Natural killer cell (primary cell): ENCODE measurements around the gene EFCAB8. TPM values are rescaled to one million over a fixed set of nuclear protein-coding genes. Genes with fewer than 3 reads are reported as not detected.

Experiments used
- ATAC-seq, 3 donors: fragments of 150-1000 bp in 2 of 3; fragments of 200-7000 bp in 1 of 3; cut with Tn5 transposase; 1 replicate in 1 of 3; 2 replicates in 2 of 3; pipeline ENCODE4 v1.10.0; 2021; ENCODE audit warnings: mild to moderate bottlenecking in 2 of 3, moderate library complexity in 2 of 3
- DNase-seq, 2 donors: peaks; one replicate each; pipeline versions ENCODE4 v3.0.0 to v3.0.0-alpha.2; 2013 to 2021; ENCODE audit warnings: mixed read lengths in 1 of 2
- H3K27ac ChIP-seq: one replicate; pipeline ENCODE4 v1.5.1; 2013; ENCODE audit warnings: mild to moderate bottlenecking, low read length
- H3K27me3 ChIP-seq: one replicate; pipeline ENCODE4 v1.6.1; 2013; ENCODE audit warnings: low read length; ENCODE audit not compliant: control insufficient read depth, insufficient read depth
- H3K36me3 ChIP-seq: one replicate; pipeline ENCODE4 v1.6.1; 2013; ENCODE audit warnings: low read length; ENCODE audit not compliant: control insufficient read depth, insufficient read depth
- H3K4me1 ChIP-seq: one replicate; pipeline ENCODE4 v1.6.1; 2013; ENCODE audit warnings: low read length; ENCODE audit not compliant: control insufficient read depth, insufficient read depth
- H3K4me3 ChIP-seq: one replicate; pipeline ENCODE4 v1.5.1; 2013; ENCODE audit warnings: low read length
- H3K9me3 ChIP-seq: one replicate; pipeline ENCODE4 v1.6.1; 2013; ENCODE audit warnings: low read length; ENCODE audit not compliant: control insufficient read depth, insufficient read depth
- H3K27ac Mint-ChIP-seq, 2 donors: one replicate each; pipeline ENCODE4 v1.8.0; 2022; ENCODE audit warnings: mild to moderate bottlenecking in 2 of 2, mixed read lengths in 2 of 2, moderate library complexity in 1 of 2
- H3K27me3 Mint-ChIP-seq, 2 donors: one replicate each; pipeline ENCODE4 v1.8.0; 2022; ENCODE audit warnings: low read depth in 2 of 2, mixed read lengths in 2 of 2
- H3K36me3 Mint-ChIP-seq: one replicate; pipeline ENCODE4 v1.8.0; 2022; ENCODE audit warnings: mixed read lengths
- H3K4me1 Mint-ChIP-seq, 2 donors: one replicate each; pipeline ENCODE4 v1.8.0; 2022; ENCODE audit warnings: mixed read lengths in 2 of 2
- H3K4me3 Mint-ChIP-seq: one replicate; pipeline ENCODE4 v1.8.0; 2022; ENCODE audit warnings: mild to moderate bottlenecking, moderate library complexity, mixed read lengths
- H3K9me3 Mint-ChIP-seq, 2 donors: one replicate each; pipeline ENCODE4 v1.8.0; 2022; ENCODE audit warnings: mixed read lengths in 2 of 2
- WGBS: methylation state at CpG from one replicate; pipeline ENCODE4 v1.1.7; 2013; ENCODE audit warnings: missing lambda C conversion rate; ENCODE audit not compliant: insufficient coverage; 5-methylcytosine and 5-hydroxymethylcytosine counted together
- intact Hi-C: fragments of 100-400 bp; cut with micrococcal nuclease; formaldehyde crosslinking; loops from one replicate; pipeline ENCODE4 v1.14.2; 2022
- total RNA-seq, 4 donors: library from RNA; stranded (reverse); fragments of 120-200 nt in 1 of 4; gene quantifications; one replicate each; pipeline versions ENCODE4 v1.2.3 to v1.2.4, GENCODE V29; 2013 to 2022
- TF ChIP-seq, protein P1 (sequence below): fragments of 200-600 bp; IDR thresholded peaks from one replicate; pipeline ENCODE4 v1.8.0; 2022; ENCODE audit warnings: antibody characterized with exemption

EFCAB8 gene
- total RNA-seq, 3 donors from 2014 or later (not counting 1 experiment from before 2014, with no cell fraction given) = 1.2 to 2.9 (median 2.3) TPM

GRCh38 chr20:32828029-32828680 is 30.6 kb upstream of the EFCAB8 start:
- H3K36me3 Mint-ChIP-seq = peaks cover 10% of the 10 kb centered on the region
- no peaks in the 10 kb centered on the region for H3K9me3 Mint-ChIP-seq
- no peaks in the 10 kb centered on the region for H3K9me3 ChIP-seq
- no peak overlapping the region for H3K4me3 Mint-ChIP-seq
- TF ChIP-seq, protein P1, sequence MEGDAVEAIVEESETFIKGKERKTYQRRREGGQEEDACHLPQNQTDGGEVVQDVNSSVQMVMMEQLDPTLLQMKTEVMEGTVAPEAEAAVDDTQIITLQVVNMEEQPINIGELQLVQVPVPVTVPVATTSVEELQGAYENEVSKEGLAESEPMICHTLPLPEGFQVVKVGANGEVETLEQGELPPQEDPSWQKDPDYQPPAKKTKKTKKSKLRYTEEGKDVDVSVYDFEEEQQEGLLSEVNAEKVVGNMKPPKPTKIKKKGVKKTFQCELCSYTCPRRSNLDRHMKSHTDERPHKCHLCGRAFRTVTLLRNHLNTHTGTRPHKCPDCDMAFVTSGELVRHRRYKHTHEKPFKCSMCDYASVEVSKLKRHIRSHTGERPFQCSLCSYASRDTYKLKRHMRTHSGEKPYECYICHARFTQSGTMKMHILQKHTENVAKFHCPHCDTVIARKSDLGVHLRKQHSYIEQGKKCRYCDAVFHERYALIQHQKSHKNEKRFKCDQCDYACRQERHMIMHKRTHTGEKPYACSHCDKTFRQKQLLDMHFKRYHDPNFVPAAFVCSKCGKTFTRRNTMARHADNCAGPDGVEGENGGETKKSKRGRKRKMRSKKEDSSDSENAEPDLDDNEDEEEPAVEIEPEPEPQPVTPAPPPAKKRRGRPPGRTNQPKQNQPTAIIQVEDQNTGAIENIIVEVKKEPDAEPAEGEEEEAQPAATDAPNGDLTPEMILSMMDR = no peak
- no peak overlapping the region for H3K27ac ChIP-seq
- no peak for DNase-seq
- WGBS = 94% methylated on average over 4 of the region's 4 CpGs
- ATAC-seq = no peak
- peaks cover 18% of the 10 kb centered on the region for H3K4me1 ChIP-seq
- intact Hi-C loops = no loop called here
- no peak overlapping the region for H3K4me3 ChIP-seq
- H3K4me1 Mint-ChIP-seq = peaks cover 52 to 60% of the 10 kb centered on the region in 2 donors
- peaks cover 14% of the 10 kb centered on the region for H3K36me3 ChIP-seq
- H3K27me3 Mint-ChIP-seq = no peaks in the 10 kb centered on the region
- no peaks in the 10 kb centered on the region for H3K27me3 ChIP-seq
- H3K27ac Mint-ChIP-seq = peak overlapping the region; percentile 33 to 45

- intact Hi-C loops = no loop called here
- WGBS = 84% methylated on average over 3 of the region's 3 CpGs
- no peaks in the 10 kb centered on the region for H3K27me3 Mint-ChIP-seq
- no peak overlapping the region for H3K4me3 ChIP-seq
- H3K9me3 ChIP-seq = no peaks in the 10 kb centered on the region
- TF ChIP-seq, protein P1 = no peak
- H3K4me1 Mint-ChIP-seq = peaks cover 49 to 53% of the 10 kb centered on the region in 2 donors
- no peak overlapping the region for H3K4me3 Mint-ChIP-seq
- H3K9me3 Mint-ChIP-seq = no peaks in the 10 kb centered on the region
- no peaks in the 10 kb centered on the region for H3K27me3 ChIP-seq
- peak overlapping the region; percentile 62 to 71 for H3K27ac Mint-ChIP-seq
- no peak for ATAC-seq
- H3K36me3 ChIP-seq = peaks cover 19% of the 10 kb centered on the region
- H3K27ac ChIP-seq = no peak overlapping the region
- DNase-seq = no peak
- peaks cover 14% of the 10 kb centered on the region for H3K4me1 ChIP-seq
- H3K36me3 Mint-ChIP-seq = peaks cover 10% of the 10 kb centered on the region
Observed at GRCh38 chr20:32829311-32830005, 29.3 kb upstream of the EFCAB8 start.

DNA sequence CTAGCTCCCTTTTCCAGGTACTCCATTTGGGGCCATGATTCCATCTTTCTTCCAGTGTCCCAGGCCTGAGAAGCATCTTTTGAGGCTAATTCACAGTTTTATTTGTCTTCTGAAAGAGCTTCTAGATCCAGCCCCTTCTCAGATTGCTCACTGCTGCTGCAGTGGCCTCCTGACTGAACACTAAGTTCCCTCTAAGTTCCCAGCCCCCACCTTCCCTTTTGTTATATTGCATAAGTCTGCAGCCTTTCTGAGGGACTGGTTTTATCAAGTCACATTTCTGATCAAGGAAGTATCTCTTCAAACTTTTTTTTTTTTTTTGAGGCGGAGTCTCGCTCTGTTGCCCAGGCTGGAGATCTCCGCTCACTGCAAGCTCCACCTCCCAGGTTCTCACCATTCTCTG is 28.3 kb upstream of the EFCAB8 start:
- TF ChIP-seq, protein P1 = no peak
- intact Hi-C loops = no loop called here
- Histone ChIP-seq H3K4me1 (peaks cover 14% of the 10 kb centered on the region), H3K27me3 (no peaks in the 10 kb centered on the region), H3K36me3 (peaks cover 22% of the 10 kb centered on the region), H3K9me3 (no peaks in the 10 kb centered on the region), H3K27ac (no peak overlapping the region), H3K4me3 (no peak overlapping the region)
- Mint-ChIP-seq H3K4me1 (peaks cover 48 to 49% of the 10 kb centered on the region in 2 donors), H3K9me3 (no peaks in the 10 kb centered on the region), H3K4me3 (no peak overlapping the region), H3K27me3 (no peaks in the 10 kb centered on the region), H3K36me3 (peaks cover 10% of the 10 kb centered on the region), H3K27ac (peak overlapping the region; percentile 62 to 71)
- ATAC-seq (peak in 1 of 3 donors; percentile 52), DNase-seq (no peak)
- WGBS = 100% methylated on average over 1 of the region's 3 CpGs
